Endothelial cell of umbilical vein (primary cell): ENCODE data around the gene SULT1A1.

Source experiments
- EZH2 ChIP-seq: IDR thresholded peaks from 2 replicates; pipeline ENCODE4 v1.6.1; 2012; ENCODE audit warnings: borderline replicate concordance, low read depth, mild to moderate bottlenecking, moderate library complexity, low read length, inconsistent platforms; ENCODE audit not compliant: severe bottlenecking
- FOS ChIP-seq: IDR thresholded peaks from 2 replicates; pipeline ENCODE4 v1.6.1; 2011; ENCODE audit warnings: mild to moderate bottlenecking, low read length, moderate library complexity, borderline replicate concordance; ENCODE audit not compliant: insufficient read depth
- GATA2 ChIP-seq: IDR thresholded peaks from 2 replicates; pipeline ENCODE4 v1.7.0; 2011; ENCODE audit warnings: low read depth, mild to moderate bottlenecking, moderate library complexity, mixed read lengths, low read length; ENCODE audit not compliant: insufficient read length, insufficient read depth
- JUN ChIP-seq: IDR thresholded peaks from 2 replicates; pipeline ENCODE4 v1.6.1; 2011; ENCODE audit warnings: borderline replicate concordance, low read depth; ENCODE audit not compliant: insufficient read length, insufficient read depth
- POLR2A ChIP-seq: IDR thresholded peaks from 2 replicates; pipeline ENCODE4 v1.6.1; 2012; ENCODE audit warnings: low read depth, mild to moderate bottlenecking, control low read depth, low read length
- POLR2AphosphoS5 ChIP-seq: IDR thresholded peaks from 2 replicates; pipeline ENCODE4 v1.6.1; 2012; ENCODE audit warnings: low read depth, mild to moderate bottlenecking, control low read depth, low read length, moderate library complexity; ENCODE audit not compliant: insufficient read depth
- TF ChIP-seq, protein P1 (sequence below), 2 donors: IDR thresholded peaks; 1 replicate in 1 of 2; 2 replicates in 1 of 2; pipeline ENCODE4 v1.5.1; 2011; ENCODE audit warnings: low read length in 2 of 2, mild to moderate bottlenecking in 2 of 2, moderate library complexity in 2 of 2, control low read depth in 1 of 2, inconsistent platforms in 1 of 2, low read depth in 1 of 2; ENCODE audit not compliant: insufficient read depth in 1 of 2; ENCODE audit errors: extremely low read depth in 1 of 2
- TF ChIP-seq, protein P2 (sequence below): IDR thresholded peaks from 2 replicates; pipeline ENCODE4 v1.6.1; 2011; ENCODE audit not compliant: insufficient read depth, insufficient read length

DNA sequence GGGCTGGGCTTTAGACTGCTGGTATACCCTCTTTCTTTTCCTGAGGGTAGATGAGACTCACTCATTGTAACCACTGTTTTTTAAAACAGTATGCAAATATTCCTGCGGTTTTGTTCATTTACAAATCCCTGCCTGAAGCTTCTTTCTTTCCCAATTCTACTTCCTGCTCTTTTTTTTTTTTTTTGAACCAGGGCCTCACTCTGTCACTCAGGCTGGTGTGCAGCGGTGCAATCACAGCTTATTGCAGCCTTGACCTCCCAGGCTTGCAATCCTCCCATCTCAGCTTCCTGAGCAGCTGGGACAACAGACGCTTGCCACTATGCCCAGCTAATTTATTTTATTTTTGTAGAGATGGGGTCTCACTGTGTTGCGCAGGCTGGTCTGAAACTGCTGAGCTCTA lies 8.0 kb upstream of the SULT1A1 start:
- TF ChIP-seq, protein P1, sequence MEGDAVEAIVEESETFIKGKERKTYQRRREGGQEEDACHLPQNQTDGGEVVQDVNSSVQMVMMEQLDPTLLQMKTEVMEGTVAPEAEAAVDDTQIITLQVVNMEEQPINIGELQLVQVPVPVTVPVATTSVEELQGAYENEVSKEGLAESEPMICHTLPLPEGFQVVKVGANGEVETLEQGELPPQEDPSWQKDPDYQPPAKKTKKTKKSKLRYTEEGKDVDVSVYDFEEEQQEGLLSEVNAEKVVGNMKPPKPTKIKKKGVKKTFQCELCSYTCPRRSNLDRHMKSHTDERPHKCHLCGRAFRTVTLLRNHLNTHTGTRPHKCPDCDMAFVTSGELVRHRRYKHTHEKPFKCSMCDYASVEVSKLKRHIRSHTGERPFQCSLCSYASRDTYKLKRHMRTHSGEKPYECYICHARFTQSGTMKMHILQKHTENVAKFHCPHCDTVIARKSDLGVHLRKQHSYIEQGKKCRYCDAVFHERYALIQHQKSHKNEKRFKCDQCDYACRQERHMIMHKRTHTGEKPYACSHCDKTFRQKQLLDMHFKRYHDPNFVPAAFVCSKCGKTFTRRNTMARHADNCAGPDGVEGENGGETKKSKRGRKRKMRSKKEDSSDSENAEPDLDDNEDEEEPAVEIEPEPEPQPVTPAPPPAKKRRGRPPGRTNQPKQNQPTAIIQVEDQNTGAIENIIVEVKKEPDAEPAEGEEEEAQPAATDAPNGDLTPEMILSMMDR (IDR thresholded peaks at IDR 0.05; ENCODE audit: extremely low read depth in 1 of 2, insufficient read depth in 1 of 2, low read depth in 1 of 2, low read length in 2 of 2) = no peak
- TF ChIP-seq POLR2A (no peak), GATA2 (no peak), FOS (no peak), EZH2 (no peak), POLR2AphosphoS5 (no peak), JUN (no peak)
- TF ChIP-seq, protein P2, sequence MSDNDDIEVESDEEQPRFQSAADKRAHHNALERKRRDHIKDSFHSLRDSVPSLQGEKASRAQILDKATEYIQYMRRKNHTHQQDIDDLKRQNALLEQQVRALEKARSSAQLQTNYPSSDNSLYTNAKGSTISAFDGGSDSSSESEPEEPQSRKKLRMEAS = no peak
